VCaP (cell line): ENCODE data around the gene DARS1.
"Not testable (repeated sequence)": the region's sequence is repeated elsewhere in the genome, so short reads cannot be mapped to it uniquely, and the experiment has no call there.

ENCODE experiments used
- H3K27ac ChIP-seq: fragments of 450-650 bp; 2 replicates; pipeline ENCODE4 v1.5.1; 2017
- CTCF ChIP-seq: fragments of 450-650 bp; conservative IDR thresholded peaks from 2 replicates; pipeline ENCODE4 v1.5.1; 2017; ENCODE audit warnings: mild to moderate bottlenecking, moderate library complexity

Gene DARS1

GRCh38 chr2:135963841-135964240, 21.6 kb downstream of the DARS1 start:
- TF ChIP-seq CTCF, result no peak
- H3K27ac ChIP-seq, result no peak overlapping the region

- H3K27ac ChIP-seq, result no peak overlapping the region
Observed at GRCh38 chr2:135962366-135963123, 22.9 kb downstream of the DARS1 start.

DNA sequence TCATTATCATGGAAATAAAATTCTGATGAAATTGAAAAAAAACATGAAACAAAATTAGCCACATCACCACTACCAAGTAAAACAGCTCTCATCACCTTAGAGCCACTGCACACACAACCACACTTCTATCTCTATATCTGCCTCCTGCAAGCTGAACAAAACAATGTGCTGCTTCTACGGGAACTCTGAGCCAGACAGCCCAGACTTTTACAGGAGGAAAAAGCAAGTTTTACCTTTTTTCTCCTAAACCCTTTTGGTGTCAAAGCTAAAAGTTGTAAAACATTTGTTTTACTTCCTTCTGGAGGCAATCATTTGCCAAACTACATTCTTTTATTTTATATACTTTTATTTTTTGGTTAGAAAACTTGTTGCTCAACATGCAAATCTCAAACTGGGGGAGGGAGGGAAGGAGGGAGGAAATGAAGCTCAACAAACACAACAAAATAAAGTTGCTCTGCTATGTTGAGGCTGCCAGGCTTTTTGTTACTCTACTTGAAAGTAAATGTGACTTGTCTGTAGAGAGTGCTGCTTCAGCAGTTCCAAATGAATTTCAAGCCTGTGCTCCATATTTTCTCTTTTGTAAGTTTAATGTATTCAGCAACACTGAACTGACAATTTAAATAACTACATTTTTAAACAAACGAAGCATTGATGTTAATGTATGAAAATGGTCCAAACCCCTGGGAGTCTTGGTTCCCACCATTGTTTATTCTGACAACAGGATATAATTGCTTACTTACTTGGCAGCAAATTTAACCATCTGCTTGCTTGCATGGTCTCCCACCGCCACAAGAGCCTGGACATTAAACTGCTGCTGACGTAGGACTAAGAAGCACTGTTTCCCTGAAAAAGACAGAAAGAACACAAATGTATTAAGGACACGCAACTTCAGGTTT, 24.5 kb downstream of the DARS1 start:
- peak overlapping the region; percentile 34; the same call in 1 of the 2 replicates for H3K27ac ChIP-seq
- no peak for TF ChIP-seq CTCF

More at GRCh38 chr2:135962366-135963123, 22.9 kb downstream of the DARS1 start:
- no peak for TF ChIP-seq CTCF

GRCh38 chr2:135960150-135960549, 25.3 kb downstream of the DARS1 start:
- H3K27ac ChIP-seq, result no peak overlapping the region; the same call in 1 of the 2 replicates
- no peak for TF ChIP-seq CTCF

- not testable (repeated sequence) for H3K27ac ChIP-seq
Observed at GRCh38 chr2:135958927-135959326, 26.5 kb downstream of the DARS1 start.

DNA sequence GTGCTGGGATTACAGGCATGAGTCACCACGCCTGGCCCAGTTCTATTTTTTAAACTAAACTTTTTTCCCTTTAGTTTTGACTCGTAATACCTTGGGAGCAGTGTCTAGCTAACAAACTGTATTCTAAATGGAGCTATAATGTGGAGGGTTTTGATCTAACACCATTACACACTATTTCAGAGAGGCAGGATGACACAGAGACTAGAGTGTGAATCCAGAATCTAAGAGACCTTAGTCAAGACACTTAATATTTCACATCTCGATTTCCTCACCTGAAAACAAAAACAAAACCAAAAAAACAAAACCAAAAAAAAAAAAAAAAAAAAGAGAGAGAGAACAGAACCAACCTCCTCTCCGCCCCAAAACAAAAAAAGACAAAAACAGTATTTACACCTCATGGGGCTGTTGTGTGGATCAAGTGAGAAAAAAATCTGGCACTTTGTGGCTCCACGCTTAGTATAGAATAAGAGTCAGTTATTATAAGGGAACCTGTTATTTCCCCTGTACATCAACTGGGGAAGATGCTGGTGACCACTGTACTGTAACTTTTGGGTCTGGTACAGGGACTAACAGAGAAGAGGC, 31.3 kb downstream of the DARS1 start:
- TF ChIP-seq CTCF, result no peak
- no peak overlapping the region for H3K27ac ChIP-seq

GRCh38 chr2:135952891-135953290, 32.5 kb downstream of the DARS1 start:
- no peak overlapping the region for H3K27ac ChIP-seq
- no peak for TF ChIP-seq CTCF
